UCSD-AML1 (cell line): Measurements from ENCODE around the gene EIF1B.
"Not testable (repeated sequence)": the region's sequence is repeated elsewhere in the genome, so short reads cannot be mapped to it uniquely, and the experiment has no call there.

Experiments
- DNase-seq: peaks from one replicate; lab custom pipeline; 2025; ENCODE audit not compliant: unreplicated experiment; lab: John Stamatoyannopoulos, UW

EIF1B gene

GRCh38 chr3:40309418-40309924 lies at the start of gene EIF1B:
TSS of gene EIF1B (plus strand) at chr3:40309707. CDS start at chr3:40309942, 235 bp downstream.
- peak; percentile 99 for DNase-seq

GRCh38 chr3:40262331-40262730 lies 47.2 kb upstream of the EIF1B start:
- no peak for DNase-seq

- DNase-seq: no peak
Measured at GRCh38 chr3:40264451-40264850, 45.1 kb upstream of the EIF1B start.

GRCh38 chr3:40265181-40265580 lies 44.3 kb upstream of the EIF1B start:
- DNase-seq: no peak

GRCh38 chr3:40267937-40268724 lies 41.4 kb upstream of the EIF1B start:
- DNase-seq: no peak

GRCh38 chr3:40268802-40269524 lies 40.5 kb upstream of the EIF1B start:
- DNase-seq: no peak

- peak; percentile 65 for DNase-seq
Measured at GRCh38 chr3:40278791-40279190, 30.7 kb upstream of the EIF1B start.

GRCh38 chr3:40281995-40282394 lies 27.5 kb upstream of the EIF1B start:
- no peak for DNase-seq

GRCh38 chr3:40283057-40283456 lies 26.4 kb upstream of the EIF1B start:
- not testable (repeated sequence) for DNase-seq

GRCh38 chr3:40287248-40287647 lies 22.3 kb upstream of the EIF1B start:
- no peak for DNase-seq

- DNase-seq: no peak
Measured at GRCh38 chr3:40290396-40290795, 19.1 kb upstream of the EIF1B start.

- DNase-seq: no peak
Measured at GRCh38 chr3:40291471-40291870, 18.0 kb upstream of the EIF1B start.

- no peak for DNase-seq
Measured at GRCh38 chr3:40292637-40293349, 16.7 kb upstream of the EIF1B start.

- DNase-seq: no peak
Measured at GRCh38 chr3:40294434-40294833, 15.1 kb upstream of the EIF1B start.

- DNase-seq: no peak
Measured at GRCh38 chr3:40298075-40298474, 11.4 kb upstream of the EIF1B start.

GRCh38 chr3:40299130-40299720 lies 10.3 kb upstream of the EIF1B start:
- no peak for DNase-seq

GRCh38 chr3:40299721-40300335 lies 9.7 kb upstream of the EIF1B start:
- no peak for DNase-seq

- no peak for DNase-seq
Measured at GRCh38 chr3:40302784-40303183, 6.7 kb upstream of the EIF1B start.

- no peak for DNase-seq
Measured at GRCh38 chr3:40304352-40304751, 5.2 kb upstream of the EIF1B start.

GRCh38 chr3:40306336-40306735 lies 3.2 kb upstream of the EIF1B start:
- DNase-seq: no peak

- no peak for DNase-seq
Measured at GRCh38 chr3:40307176-40307575, 2.3 kb upstream of the EIF1B start.
